OCI-LY7 (cell line): ENCODE data around the gene MACROD2.

Experiments used
- CTCF ChIP-seq: fragments of 200-600 bp; sonication (generic); conservative IDR thresholded peaks from 2 replicates; pipeline ENCODE4 v1.5.1; 2014; ENCODE audit warnings: mild to moderate bottlenecking, antibody characterized with exemption, low read length, moderate library complexity, mixed read lengths
- EZH2phosphoT487 ChIP-seq: fragments of 200-600 bp; sonication (generic); IDR thresholded peaks from 2 replicates; pipeline ENCODE4 v1.6.1; 2018; ENCODE audit warnings: low read depth, borderline replicate concordance, mild to moderate bottlenecking, mixed run types, antibody characterized with exemption, low read length, moderate library complexity, mixed read lengths

GRCh38 chr20:15455279-15455678 is 1460.0 kb downstream of the MACROD2 start:
- TF ChIP-seq CTCF, result no peak
- TF ChIP-seq EZH2phosphoT487, result no peak
